ENCODE measurements around the gene GFI1B.

GFI1B gene

DNA sequence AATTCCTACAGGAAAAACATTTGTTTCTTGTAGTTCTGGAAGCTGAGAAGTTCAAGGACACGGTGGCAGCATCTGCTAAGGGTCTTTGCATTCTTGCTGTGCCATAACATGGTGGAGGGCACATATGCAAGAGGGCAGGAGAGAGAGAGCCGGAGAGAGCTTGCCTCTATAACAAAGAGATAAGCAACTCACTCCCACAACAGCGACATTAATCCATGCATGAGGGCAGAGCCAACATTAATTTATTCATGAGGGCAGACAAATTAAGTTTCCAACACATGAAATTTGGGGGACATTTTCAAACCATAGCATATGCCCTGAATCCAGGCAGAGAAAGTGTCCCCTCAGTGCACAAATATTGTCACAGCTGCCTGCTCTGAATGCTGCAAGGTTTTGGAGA, 47.9 kb downstream of the GFI1B start:
- no peak for DNase-seq

DNA sequence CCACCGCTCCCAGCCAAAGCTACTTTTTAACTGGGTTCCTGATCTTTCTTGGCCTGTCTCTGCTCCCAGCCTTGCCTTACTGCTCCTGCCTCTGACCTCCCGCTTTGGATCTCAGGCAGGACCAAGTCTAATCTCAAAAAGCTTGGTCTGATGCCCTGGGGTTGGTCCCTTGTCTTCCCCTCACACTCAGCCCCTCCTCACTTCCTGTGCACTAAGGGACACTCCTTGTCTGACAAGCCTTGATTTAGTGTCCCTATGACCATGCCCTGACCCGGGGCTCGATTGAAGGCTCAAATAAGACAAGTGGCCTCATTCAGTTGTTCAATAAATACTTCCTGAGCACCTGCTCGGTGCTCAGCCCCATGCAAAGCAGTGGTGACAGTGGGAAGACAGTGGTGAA, 48.6 kb downstream of the GFI1B start:
- DNase-seq = peak; percentile 27 to 42

DNA sequence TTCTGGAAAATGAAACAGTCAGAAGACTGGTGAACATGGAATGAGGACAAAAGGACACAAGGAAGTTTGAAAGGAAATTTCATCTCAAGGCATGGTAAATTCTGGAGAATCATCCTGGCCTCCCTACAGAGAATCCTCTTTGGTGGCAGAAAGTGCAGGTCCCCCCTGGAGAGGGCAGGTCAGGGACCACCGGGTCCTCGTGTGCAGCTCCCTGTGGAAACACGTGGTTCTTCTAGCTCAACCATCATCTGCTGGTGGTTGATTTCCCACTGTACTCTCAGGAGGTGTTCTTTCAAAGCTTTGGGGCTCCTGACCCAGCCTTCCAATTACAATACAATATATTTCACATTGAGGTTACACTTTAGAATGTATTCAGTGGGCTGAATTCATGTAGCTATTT, 49.7 kb downstream of the GFI1B start:
- DNase-seq = no peak

DNA sequence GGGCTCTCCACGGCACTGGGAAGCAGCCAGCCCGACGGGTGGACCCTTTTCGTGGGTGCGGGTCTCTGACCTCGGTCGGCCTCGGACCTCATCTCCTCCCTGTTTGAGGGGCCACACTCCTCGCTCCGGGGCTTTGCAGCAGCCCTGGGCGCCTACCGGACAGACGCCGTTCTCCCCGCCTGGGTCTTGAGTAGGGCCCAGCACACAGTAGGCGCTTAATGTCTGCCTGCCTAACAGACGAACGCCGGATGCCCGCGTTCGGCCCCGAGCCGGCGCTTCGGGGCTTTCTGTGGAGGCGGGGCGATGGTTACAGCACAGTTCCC, 51.5 kb downstream of the GFI1B start:
- no peak for DNase-seq

DNA sequence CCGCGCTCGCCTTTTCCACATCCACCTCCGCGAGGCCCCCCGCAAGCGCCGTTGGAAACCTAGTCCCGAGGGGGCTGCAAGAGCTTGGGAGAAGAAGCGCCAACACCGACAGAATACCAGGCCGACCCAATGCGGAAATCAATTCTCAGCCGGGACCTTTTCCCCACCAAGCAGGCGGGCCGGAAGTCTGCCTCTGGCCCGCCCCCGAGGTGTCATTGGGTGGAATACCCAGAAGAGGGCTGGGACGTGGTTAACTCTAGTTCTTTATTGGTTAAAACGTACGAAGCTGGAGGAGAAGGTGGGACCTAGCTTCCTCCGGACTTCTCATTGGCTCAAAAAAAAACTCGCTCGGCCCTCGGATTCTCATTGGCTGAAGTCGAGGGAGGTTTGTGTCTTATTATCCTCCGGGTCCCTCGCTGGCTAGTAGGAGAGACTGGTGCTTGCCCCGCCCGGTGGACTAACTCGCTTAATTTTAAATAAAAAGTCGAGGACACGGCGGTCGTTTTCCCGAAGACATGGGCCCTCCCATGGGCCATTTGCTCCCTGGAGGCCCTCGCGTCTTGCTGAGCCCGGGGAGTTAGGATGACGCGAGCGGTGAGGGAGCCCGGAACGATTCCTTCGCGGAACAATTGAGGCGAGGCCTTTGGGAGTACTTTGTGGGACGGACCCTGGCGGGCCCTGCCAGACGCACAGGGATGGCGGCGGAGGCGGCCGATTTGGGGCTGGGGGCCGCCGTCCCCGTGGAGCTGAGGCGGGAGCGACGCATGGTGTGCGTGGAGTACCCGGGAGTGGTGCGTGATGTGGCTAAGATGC, 52.0 kb downstream of the GFI1B start, which contains the start of gene GTF3C5:
Gene GTF3C5 (plus strand): TSS at position 681 of the 813 bp plus-strand sequence. CDS start 15 bp downstream, at position 696.
- DNase-seq = peak; percentile 99

DNA sequence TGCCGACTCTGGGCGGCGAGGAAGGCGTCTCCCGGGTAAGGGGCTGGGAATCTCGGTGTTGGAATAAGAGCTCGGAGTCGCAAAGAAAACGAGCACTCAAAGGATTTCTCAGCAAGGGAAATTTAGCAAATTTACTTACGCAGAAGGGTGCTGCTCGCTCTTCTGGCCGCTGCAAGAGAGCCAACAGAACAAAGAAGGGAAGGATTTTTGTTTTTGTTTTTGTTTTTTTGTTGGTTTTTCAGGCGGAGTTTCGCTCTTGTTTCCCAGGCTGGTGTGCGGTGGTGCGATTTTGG, 52.6 kb downstream of the GFI1B start:
- DNase-seq = no peak

DNA sequence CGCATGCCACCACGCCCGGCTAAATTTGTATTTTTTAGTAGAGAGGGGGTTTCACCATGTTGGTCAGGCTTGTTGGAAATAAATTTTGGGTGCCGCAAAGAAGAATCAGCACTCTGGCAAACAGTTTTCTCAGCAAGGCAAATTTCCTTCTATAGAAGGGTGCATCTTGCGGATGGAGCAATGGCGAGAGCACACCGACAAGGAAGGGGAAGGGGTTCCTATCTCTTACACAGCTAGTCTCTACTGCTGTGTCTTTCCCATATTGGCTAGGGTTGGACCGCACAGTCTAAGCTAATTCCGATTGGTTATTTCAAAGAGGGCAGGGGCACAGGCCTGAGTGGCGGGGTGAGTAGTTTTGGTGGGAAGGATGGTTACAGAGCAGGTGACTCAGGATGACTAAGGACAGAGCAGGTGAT, 53.0 kb downstream of the GFI1B start:
- no peak for DNase-seq

DNA sequence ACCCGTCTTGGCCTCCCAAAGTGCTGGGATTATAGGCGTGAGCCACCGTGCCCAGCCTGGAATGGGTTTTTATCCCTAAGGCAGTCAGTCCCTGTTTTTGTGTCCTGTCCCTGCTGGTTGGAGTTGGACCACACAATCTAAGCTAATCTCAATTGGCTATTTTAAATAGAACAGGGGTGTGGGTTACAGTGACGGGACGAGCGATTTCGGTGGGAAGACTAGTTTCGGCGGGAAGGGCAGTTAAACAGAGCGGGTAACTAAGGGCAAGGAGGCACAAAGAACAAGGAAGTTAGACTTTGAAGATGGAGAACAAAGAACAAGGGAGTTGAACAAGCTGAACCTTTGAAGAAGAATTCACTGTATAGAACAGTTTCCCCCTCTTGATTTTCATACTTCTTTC, 53.7 kb downstream of the GFI1B start:
- no peak for DNase-seq

DNA sequence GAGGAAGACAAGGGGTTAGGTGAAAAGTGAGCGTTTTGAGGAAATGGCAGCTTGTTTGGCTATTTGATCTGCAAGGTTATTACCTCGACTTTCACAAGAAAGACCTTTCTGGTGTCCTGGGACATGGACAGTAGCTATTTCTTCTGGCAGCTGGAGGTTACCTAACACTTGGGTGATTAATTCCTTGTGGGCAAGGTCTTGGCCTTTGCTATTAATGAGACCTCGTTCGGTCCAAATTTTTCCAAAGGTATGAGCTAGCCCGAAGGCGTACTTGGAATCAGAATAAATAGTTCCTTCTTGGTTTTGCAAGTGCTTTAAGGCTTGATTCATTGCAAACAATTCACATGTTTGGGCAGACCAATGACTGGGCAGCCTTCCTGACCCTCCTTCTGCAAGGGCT, 57.2 kb downstream of the GFI1B start:
- DNase-seq = no peak

DNA sequence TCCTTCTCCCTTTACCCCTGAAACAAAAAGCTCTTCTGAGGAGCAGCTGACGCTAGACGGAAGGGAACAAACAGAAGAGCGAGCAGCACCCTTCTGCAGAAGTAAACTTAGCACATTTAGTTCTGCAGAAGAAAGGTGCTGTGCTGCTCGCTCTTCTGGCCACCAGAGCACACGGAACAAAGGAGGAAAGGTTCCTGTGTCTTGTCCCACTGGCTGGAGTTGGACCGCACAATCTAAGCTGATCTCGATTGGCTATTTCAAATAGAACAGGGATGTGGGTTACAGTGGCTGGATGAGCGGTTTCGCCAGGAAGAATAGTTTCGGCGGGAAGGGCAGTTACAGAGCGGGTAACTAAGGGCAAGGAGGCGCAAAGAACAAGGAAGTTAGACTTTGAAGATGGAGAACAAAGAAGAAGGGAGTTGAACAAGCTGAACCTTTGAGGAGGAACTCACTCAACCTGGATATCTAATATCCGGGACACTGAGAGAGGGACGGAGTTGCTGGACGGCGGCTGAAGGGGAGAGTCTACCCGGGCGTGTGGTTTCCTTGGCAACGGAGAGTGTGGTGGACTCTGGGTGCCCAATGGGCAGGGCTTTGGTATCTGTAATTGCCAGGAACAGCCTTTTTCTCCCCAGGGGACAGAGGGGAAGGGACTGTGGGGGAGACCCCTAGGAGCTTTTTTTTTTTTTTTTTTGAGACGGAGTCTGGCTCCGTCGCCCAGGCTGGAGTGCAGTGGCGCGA, 59.5 kb downstream of the GFI1B start:
- DNase-seq = no peak

DNA sequence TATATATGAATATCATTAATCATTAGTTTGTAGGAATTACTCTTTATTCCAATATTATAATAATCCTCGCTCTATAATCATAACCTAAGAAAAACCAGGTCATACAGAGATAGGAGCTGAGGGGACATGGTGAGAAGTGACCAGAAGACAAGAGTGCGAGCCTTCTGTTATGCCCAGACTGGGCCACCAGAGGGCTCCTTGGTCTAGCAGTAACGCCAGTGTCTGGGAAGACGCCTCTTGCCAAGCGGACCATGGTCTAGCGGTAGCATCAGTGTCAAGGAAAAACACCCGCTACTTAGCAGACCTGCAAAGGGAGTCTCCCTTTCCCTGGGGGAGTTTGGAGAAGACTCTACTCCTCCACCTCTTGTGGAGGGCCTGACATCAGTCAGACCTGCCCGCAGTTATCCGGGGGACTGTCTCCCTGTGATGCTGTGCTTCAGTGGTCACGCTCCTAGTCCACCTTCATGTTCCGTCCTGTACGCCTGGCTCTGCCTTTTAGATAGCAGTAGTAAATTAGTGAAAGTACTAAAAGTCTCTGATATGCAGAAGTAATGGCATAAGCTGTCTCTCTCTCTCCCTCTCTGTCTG, 62.5 kb downstream of the GFI1B start:
- peak in 1 of 2 experiments; percentile 46 for DNase-seq
